GM19239 (cell line): ENCODE results near the gene TIMM17B.
"Not testable (repeated sequence)": the region's sequence is repeated elsewhere in the genome, so short reads cannot be mapped to it uniquely, and the experiment has no call there.

Source experiments
- DNase-seq: peaks from one replicate; pipeline ENCODE4 v3.0.0; 2011; ENCODE audit warnings: low spot score; ENCODE audit not compliant: insufficient read length
- FAIRE-seq: peaks from 2 replicates; lab custom pipeline; 2011; peaks lifted over from hg19 to GRCh38; lab: Jason Lieb, UNC

The TIMM17B gene

DNA sequence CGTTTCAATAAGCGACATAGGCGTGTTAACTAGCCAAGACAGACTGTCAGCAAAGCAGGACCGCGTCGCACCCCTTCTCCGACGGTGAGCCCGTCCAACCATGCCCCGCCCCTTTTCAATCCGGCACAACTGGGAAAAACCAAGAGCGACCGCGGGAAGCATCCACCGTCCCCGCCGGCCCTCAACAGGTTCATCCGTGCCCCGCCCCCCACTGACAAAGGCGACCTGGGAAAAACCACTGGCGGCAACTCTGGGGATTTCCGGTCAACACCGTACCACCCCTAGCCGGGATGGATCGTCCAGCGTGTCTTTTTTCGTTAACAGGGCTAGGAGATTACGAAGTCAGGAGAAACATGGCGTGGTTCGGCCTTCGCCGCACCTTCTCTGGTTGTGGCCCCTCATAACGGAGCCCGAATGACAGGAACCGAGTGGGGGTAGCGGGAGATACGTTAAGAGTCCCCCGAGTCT is 377 bp downstream of the TIMM17B start:
- DNase-seq (no peak), FAIRE-seq (no peak)

DNA sequence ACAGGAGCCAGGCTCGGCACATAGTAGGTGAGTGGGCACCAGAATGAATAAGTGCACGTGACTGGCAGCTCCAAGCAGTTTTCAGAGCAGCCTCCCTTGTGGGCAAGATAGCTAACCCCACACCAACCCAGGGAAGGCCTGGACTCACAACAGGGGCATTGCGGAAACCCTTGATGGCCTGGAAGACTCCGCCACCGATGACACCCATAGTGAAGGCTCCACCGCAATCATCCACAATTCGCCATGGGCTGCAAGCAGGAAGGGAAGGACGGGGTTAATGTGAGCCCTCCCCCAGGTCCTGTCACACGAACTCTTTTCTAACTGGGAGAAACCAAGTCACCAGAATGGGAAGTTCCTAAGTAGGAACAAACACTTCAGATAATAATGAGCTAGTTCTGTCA is 957 bp downstream of the TIMM17B start:
- DNase-seq (no peak), FAIRE-seq (peak; percentile 44)

- FAIRE-seq: no peak
- DNase-seq: no peak
Observed at GRCh38 chrX:48894891-48895290, 2.7 kb downstream of the TIMM17B start.

DNA sequence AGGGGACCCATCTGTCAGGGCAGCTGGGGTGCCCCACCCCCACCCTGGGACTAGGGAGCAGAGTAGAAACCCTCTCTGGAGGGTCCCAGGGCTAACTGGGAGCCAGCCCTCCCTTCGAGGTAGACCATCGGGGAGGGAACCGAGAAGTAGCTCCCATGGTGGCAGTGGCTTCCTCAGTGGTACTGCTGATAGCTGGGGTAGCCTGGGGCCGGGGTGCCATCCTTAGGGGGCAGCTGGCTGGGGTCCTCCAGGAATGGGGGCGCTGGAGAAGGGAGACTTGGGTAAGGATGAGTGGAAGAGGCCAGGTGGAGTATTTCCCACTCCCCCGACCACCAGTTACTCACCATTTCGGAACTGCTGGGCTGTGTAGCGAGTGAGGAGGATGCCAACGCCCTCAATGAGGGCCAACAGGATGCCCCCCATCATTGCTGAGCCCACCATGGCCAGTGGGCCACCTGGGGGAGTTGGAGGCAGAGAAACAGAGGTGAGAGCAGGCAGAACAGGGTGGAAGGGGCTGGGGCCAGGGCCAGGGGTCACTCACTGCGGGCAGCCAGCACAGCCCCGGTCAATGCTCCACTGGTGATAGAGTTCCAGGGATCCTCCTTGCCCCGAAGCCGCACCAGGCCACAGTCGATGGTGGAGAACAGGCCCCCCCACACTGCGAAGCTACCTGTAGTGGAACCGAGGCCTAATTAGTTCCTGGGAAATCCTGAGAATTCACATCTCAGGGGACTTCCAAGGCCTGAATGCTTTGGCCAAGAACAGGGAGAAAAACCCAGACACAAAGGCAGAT is 3.8 kb downstream of the TIMM17B start:
- no peak for DNase-seq
- FAIRE-seq: no peak

DNA sequence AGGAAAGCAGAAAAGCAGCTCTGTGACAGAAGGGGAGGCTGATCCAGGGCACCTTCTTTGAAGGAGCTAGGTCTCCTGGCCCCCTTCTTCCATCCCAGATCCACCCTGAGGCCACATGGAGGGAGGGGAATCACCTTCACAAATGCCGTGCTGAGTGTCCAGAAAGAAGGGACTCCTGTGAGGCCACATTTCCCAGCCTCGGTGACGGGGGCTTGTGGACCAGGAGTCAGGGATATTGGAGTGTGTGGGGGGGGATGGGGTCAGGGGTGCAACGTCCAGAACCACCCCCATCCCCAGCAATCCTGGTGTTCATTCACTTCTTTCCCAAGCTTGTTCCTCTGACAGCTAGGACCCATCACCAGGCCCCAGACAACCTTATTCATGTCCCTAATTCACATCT is 4.7 kb downstream of the TIMM17B start:
- FAIRE-seq (no peak), DNase-seq (no peak)

DNA sequence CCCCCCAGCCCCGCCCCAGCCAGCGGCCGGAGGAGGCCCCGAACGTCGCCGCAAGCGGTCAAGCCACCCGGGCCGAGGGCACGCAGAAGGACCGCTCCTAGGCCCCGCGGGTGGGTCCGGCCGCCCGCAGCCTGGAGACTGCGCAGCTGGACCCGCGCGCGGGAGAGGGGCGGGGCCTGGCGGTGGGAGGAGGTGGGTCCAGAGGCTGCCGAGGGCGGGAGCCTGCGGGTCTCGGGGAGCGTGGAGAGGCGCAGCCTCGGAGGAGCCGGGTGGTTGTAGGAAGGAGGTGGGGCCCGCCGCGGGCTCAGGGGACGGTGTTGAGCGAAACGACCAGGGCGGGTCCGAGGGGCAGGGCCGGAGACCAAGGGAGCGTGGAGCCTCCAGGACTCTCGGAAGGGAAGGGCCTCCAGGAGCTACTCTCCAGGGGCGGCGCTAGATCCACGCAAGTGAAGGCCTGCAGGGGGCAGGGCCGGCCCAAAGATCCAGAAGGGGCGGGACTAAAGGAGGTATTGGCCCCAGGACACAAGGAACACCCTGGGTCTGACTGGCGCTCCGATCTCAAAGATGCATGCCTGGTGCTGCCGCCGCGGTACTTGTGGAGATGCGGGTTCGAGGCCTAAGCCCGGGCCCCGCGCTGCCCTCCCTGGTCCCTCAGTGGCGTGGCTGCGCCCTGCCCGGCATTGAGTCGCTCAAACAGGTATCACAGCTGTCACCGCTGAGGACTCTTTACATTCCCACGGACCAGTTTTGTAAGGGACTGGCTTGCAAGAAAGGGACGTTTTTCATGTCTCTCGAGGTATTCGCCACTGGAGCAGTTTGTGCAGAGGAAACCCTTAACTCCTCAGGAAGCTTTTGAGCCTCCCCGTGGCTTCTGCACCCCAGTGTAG is 5.9 kb downstream of the TIMM17B start:
- FAIRE-seq (peak; percentile 91), DNase-seq (no peak)

DNA sequence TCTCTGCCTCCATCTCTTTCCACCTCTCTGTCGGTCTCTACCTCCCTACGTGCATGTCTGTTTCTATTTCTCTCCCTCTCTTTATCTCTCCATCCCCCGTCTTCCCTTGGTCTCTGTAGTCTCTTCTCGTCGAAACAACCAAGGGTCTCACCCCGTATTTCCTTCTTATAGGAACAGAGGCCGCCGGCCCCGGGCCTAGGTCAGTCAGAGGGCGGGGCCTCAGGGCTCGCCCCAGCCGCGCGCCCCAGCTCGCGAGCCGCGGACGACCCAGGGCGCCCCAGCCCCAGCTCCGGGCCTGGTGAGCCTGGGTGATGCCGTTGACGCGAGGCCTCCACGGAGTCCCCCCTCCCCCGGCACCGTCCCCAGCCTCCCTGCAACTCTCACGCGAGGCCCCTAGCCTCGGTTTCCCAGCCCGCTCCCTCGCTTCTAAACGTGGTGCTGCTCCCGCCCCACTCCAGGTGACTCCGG is 6.6 kb downstream of the TIMM17B start:
- DNase-seq (no peak), FAIRE-seq (peak; percentile 21)

DNA sequence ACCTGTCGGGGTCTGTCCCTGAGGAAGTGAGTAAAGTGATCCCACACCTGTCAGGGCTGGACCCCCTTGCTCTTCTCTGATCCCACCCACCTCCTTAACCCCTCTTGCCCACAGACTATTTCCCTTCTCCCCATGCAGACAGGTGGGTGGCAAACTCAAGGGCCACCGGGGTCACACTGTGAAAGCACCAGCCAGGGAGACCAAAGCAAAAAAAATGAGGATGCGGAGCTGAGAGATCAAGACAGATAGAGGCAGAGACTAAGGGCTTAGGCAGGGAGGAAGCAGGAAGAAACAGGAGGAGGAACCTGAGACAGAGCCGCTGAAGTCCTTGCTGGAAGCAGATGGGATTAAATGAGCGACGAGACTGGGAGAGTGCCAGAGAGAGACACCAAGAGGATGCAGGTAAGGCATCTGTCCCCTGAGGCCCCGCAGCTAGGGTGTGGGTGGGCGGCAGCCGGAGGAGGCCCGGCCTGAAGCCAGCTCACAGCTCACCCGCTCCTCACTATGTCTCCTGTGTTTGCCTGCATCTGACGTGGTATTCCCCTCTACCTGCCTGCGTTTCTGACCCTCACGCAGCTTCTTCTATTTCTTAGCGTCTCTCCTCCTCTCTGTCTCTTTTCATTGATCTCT is 7.2 kb downstream of the TIMM17B start:
- FAIRE-seq (peak; percentile 83), DNase-seq (no peak)

- DNase-seq, FAIRE-seq: not testable (repeated sequence)
Observed at GRCh38 chrX:48886586-48886985, 11.0 kb downstream of the TIMM17B start.

DNA sequence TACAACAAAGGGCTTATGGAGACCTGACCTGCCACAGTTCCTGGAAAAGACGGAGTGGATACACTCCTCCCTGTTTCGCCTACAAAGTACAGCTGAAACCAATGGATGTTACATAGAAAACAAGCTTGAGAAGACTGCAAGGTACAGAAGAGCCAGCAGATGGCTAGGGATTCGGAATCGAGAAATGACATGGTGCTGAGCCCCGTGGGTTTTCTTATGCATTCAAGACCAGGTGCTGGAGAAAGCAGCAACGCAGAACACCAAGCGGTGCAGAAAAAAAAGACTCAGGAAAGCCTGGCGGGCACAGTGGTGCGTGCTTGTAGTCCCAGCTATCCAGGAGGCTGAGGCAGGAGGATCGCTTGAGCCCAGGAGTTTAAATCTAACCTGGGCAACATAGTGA is 13.8 kb downstream of the TIMM17B start:
- DNase-seq (no peak), FAIRE-seq (no peak)

DNA sequence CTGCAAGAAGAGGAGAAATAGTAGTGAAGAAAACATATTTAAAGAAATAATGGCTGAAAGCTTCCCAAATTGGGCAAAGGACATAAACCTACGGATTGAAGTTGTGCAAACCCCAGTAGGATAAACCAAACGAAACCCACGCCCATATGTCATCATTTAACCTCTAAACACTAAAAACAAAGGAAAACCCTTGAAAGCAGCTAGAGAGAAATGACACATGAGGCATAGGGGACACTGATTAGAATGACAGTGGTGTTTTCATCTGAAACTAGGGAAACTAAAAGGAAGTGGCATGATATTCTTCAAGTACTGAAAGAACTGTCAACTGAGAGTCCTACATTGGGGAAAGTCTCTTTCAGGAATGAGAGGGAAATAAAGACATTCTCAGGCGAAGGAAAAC is 20.6 kb downstream of the TIMM17B start:
- not testable (repeated sequence) for FAIRE-seq, DNase-seq

DNA sequence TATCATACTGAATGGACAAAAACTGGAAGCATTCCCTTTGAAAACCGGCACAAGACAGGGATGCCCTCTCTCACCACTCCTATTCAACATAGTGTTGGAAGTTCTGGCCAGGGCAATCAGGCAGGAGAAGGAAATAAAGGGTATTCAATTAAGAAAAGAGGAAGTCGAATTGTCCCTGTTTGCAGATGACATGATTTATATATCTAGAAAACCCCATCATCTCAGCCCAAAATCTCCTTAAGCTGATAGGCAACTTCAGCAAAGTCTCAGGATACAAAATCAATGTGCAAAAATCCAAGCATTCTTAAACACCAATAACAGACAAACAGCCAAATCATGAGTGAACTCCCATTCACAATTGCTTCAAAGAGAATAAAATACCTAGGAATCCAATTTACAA is 25.6 kb downstream of the TIMM17B start:
- DNase-seq, FAIRE-seq: not testable (repeated sequence)

GRCh38 chrX:48864210-48864609 is 33.4 kb downstream of the TIMM17B start:
- DNase-seq (no peak), FAIRE-seq (no peak)

DNA sequence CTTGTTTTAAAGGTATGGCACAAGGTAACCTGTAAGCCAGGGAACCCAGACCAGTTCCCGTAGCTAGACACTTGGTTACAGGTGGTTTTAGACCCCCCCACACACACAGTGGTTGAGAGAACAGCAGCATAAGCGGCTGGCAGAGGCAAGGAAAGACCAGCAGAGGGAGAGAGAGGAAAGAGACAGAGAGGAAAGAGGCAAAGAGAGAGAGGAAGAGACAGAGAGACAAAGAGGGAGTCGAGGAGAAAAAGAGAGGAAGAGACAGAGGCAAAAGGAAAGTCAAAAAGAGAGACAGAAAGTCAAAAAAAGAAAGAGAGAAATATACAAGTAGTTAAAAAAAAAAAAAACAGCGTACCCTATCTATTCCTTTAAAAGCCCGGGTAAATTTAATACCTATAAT is 42.7 kb downstream of the TIMM17B start:
- no peak for FAIRE-seq
- DNase-seq: no peak

DNA sequence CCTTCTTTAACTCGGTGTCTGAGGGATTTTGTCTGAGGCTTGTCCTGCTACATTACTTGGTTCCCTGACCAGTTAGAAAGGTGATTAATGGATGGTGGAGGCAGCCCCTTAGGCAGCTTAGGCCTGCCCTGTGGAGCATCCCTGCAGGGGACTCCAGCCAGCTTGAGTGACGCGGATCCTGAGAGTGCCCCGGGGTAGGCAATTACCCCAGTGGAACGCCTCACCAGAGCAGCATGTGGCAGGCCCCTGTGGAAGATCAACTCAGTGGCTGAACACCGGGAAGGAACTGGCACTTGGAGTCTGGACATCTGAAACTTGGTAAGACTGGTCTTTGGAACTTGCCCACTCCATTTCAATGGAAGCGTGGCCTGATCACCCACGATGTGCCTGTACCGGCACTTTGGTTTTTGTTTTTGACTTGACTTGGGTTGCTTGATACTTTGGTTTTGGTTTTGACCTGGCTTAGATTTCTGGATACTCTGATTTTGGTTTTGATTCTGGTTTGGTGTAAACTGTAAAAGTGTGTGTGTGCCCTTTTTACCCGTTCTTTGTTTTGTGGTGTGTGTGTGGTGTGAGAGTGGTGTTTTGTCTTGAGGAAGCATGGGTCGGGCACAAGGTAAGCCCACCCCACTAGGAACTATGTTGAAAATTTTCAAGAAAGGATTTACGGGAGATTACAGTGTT is 43.3 kb downstream of the TIMM17B start:
- not testable (repeated sequence) for DNase-seq, FAIRE-seq

DNA sequence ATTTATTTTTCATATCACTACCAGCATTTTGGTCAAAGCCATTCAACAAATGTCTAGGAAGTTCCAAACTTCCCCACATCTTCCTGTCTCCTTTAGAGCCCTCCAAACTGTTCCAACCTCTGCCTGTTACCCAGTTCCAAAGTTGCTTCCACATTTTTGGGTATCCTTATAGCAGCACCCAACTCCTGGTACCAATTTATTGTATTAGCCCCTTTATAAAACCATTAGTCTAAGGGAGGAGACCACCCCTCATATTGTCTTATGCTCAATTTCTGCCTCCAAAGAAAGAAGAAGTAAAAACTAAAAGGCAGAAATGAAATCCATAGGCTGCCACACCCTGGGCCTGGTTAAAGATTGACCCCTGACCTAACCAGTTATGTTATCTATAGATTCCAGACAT is 44.1 kb downstream of the TIMM17B start:
- not testable (repeated sequence) for DNase-seq, FAIRE-seq

DNA sequence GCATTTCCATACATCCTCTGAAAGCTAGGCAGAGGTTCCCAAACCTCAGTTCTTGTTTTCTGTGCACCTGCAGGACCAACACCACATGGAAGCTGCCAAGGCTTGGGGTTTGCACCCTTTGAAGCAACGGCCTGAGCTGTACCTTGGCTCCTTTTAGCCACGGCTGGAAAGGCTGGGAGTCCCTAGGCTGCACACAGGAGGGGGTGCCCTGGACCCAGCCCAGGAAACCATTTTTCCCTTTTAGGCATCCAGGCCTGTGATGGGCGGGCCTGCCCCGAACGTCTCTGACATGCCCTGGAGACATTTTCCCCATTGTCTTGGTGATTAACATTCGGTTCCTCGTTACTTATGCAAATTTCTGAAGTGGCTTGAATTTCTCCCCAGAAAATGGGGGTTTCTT is 44.7 kb downstream of the TIMM17B start:
- FAIRE-seq (no peak), DNase-seq (no peak)

- no peak for FAIRE-seq
- DNase-seq: no peak
Observed at GRCh38 chrX:48848847-48849246, 48.7 kb downstream of the TIMM17B start.
